Nephron (organoid): ENCODE results near the gene PHACTR4.
A peak's percentile ranks its signal among the peaks of the same experiment; 100 is the strongest.

Source experiments
- H3K27ac Mint-ChIP-seq, 3 experiments: 2 replicates each; pipeline ENCODE4 v1.8.0; 2020; ENCODE audit warnings: mixed read lengths in 3 of 3, mild to moderate bottlenecking in 2 of 3, moderate library complexity in 1 of 3
- H3K27me3 Mint-ChIP-seq: 2 replicates; pipeline ENCODE4 v1.8.0; 2021; ENCODE audit warnings: low read depth, mild to moderate bottlenecking, moderate library complexity, mixed read lengths
- H3K36me3 Mint-ChIP-seq: 2 replicates; pipeline ENCODE4 v1.8.0; 2020; ENCODE audit warnings: low read depth, mixed read lengths
- H3K4me1 Mint-ChIP-seq: 2 replicates; pipeline ENCODE4 v1.8.0; 2020; ENCODE audit warnings: mixed read lengths
- H3K4me3 Mint-ChIP-seq, 3 experiments: 2 replicates each; pipeline ENCODE4 v1.8.0; 2020; ENCODE audit warnings: mild to moderate bottlenecking in 3 of 3, mixed read lengths in 3 of 3, moderate library complexity in 2 of 3
- H3K9me3 Mint-ChIP-seq: 2 replicates; pipeline ENCODE4 v1.8.0; 2020; ENCODE audit warnings: mixed read lengths
- CTCF ChIP-seq, 3 experiments: fragments of 200-600 bp; sonication (generic); IDR thresholded peaks; one replicate each; pipeline ENCODE4 v1.5.0; 2021; ENCODE audit warnings: antibody characterized with exemption in 3 of 3; ENCODE audit not compliant: unreplicated experiment in 3 of 3

The PHACTR4 gene

GRCh38 chr1:28436211-28436769 lies 66.8 kb downstream of the PHACTR4 start:
- no peak overlapping the region for H3K4me3 Mint-ChIP-seq
- TF ChIP-seq CTCF (IDR thresholded peaks at IDR 0.05; ENCODE audit: unreplicated experiment in 3 of 3): no peak
- peaks cover 10% of the 10 kb centered on the region for H3K4me1 Mint-ChIP-seq
- H3K27me3 Mint-ChIP-seq: no peaks in the 10 kb centered on the region
- no peak overlapping the region for H3K27ac Mint-ChIP-seq
- H3K36me3 Mint-ChIP-seq: peaks cover 6% of the 10 kb centered on the region
- H3K9me3 Mint-ChIP-seq: no peaks in the 10 kb centered on the region

- Mint-ChIP-seq H3K27ac (peak overlapping the region; percentile 31 to 88 (median 71)), H3K36me3 (peaks cover 6% of the 10 kb centered on the region), H3K4me3 (peak overlapping the region in 2 of 3 experiments; percentile 73 to 74), H3K9me3 (no peaks in the 10 kb centered on the region), H3K4me1 (peaks cover 10% of the 10 kb centered on the region), H3K27me3 (no peaks in the 10 kb centered on the region)
- TF ChIP-seq CTCF (IDR thresholded peaks at IDR 0.05; ENCODE audit: unreplicated experiment in 3 of 3): no peak
These were observed 67.9 kb downstream of the PHACTR4 start for GRCh38 chr1:28437264-28437923.

- Mint-ChIP-seq H3K27me3 (no peaks in the 10 kb centered on the region), H3K36me3 (peaks cover 11% of the 10 kb centered on the region), H3K27ac (peak overlapping the region; percentile 31 to 88 (median 71)), H3K9me3 (no peaks in the 10 kb centered on the region), H3K4me1 (peaks cover 10% of the 10 kb centered on the region), H3K4me3 (peak overlapping the region; percentile 73 to 76 (median 74))
- no peak for TF ChIP-seq CTCF (IDR thresholded peaks at IDR 0.05; ENCODE audit: unreplicated experiment in 3 of 3)
These were observed 68.6 kb downstream of the PHACTR4 start for GRCh38 chr1:28437924-28438699.

- H3K27me3 Mint-ChIP-seq: no peaks in the 10 kb centered on the region
- H3K4me3 Mint-ChIP-seq: peak overlapping the region; percentile 46 to 77 (median 76)
- TF ChIP-seq CTCF (IDR thresholded peaks at IDR 0.05; ENCODE audit: unreplicated experiment in 3 of 3): no peak
- H3K27ac Mint-ChIP-seq: peak overlapping the region in 2 of 3 experiments; percentile 8 to 76
- H3K36me3 Mint-ChIP-seq: peaks cover 18% of the 10 kb centered on the region
- H3K9me3 Mint-ChIP-seq: no peaks in the 10 kb centered on the region
- H3K4me1 Mint-ChIP-seq: peaks cover 10% of the 10 kb centered on the region
These were observed 69.8 kb downstream of the PHACTR4 start for GRCh38 chr1:28439320-28439719.

GRCh38 chr1:28441674-28442073 lies 72.1 kb downstream of the PHACTR4 start:
- no peak for TF ChIP-seq CTCF (IDR thresholded peaks at IDR 0.05; ENCODE audit: unreplicated experiment in 3 of 3)
- Mint-ChIP-seq H3K36me3 (peaks cover 22% of the 10 kb centered on the region), H3K27me3 (no peaks in the 10 kb centered on the region), H3K9me3 (no peaks in the 10 kb centered on the region), H3K27ac (no peak overlapping the region), H3K4me3 (no peak overlapping the region), H3K4me1 (peaks cover 10% of the 10 kb centered on the region)
